NCI-H1092 treated with DMSO at 0.1 percent for 48 hours (cell line): ENCODE data around the gene CASZ1.
A peak's percentile ranks its signal among the peaks of the same experiment; 100 is the strongest.

Experiments
- DNase-seq: peaks from one replicate; lab custom pipeline; 2025; lab: John Stamatoyannopoulos, UW

Gene CASZ1

GRCh38 chr1:10671622-10672342 is 124.7 kb downstream of the CASZ1 start:
- DNase-seq, result no peak

GRCh38 chr1:10671090-10671489 is 125.4 kb downstream of the CASZ1 start:
- DNase-seq, result no peak

- no peak for DNase-seq
These were observed 126.3 kb downstream of the CASZ1 start for GRCh38 chr1:10670190-10670589.

- no peak for DNase-seq
These were observed 126.9 kb downstream of the CASZ1 start for GRCh38 chr1:10669570-10669969.

GRCh38 chr1:10667861-10668761 is 128.3 kb downstream of the CASZ1 start:
- DNase-seq, result peak; percentile 40

GRCh38 chr1:10665930-10666850 is 130.3 kb downstream of the CASZ1 start:
- no peak for DNase-seq

GRCh38 chr1:10665226-10665625 is 131.2 kb downstream of the CASZ1 start:
- DNase-seq, result no peak

GRCh38 chr1:10664251-10664650 is 132.2 kb downstream of the CASZ1 start:
- DNase-seq, result no peak

- DNase-seq, result no peak
These were observed 132.8 kb downstream of the CASZ1 start for GRCh38 chr1:10663678-10664035.

GRCh38 chr1:10662824-10663677 is 133.4 kb downstream of the CASZ1 start:
- no peak for DNase-seq

GRCh38 chr1:10662090-10662688 is 134.3 kb downstream of the CASZ1 start:
- no peak for DNase-seq

GRCh38 chr1:10661453-10661852 is 135.0 kb downstream of the CASZ1 start:
- DNase-seq, result no peak

- DNase-seq, result no peak
These were observed 136.6 kb downstream of the CASZ1 start for GRCh38 chr1:10659646-10660540.

- DNase-seq, result no peak
These were observed 137.2 kb downstream of the CASZ1 start for GRCh38 chr1:10659218-10659617.

- DNase-seq, result no peak
These were observed 137.9 kb downstream of the CASZ1 start for GRCh38 chr1:10658396-10659066.

GRCh38 chr1:10657088-10657847 is 139.2 kb downstream of the CASZ1 start:
- DNase-seq, result no peak

- DNase-seq, result no peak
These were observed 140.0 kb downstream of the CASZ1 start for GRCh38 chr1:10656431-10656830.

- no peak for DNase-seq
These were observed 141.4 kb downstream of the CASZ1 start for GRCh38 chr1:10655002-10655401.
